TTC549 (cell line): ENCODE results near the gene MT1F.

ENCODE experiments used
- FAIRE-seq: peaks from 2 replicates; lab custom pipeline; 2012; peaks lifted over from hg19 to GRCh38; lab: Jason Lieb, UNC

Gene MT1F

GRCh38 chr16:56625943-56626654, 31.7 kb upstream of the MT1F start:
- no peak for FAIRE-seq

- no peak for FAIRE-seq
Observed at GRCh38 chr16:56626685-56627084, 31.1 kb upstream of the MT1F start.

- no peak for FAIRE-seq
Observed at GRCh38 chr16:56628486-56629350, 29.0 kb upstream of the MT1F start.

- no peak for FAIRE-seq
Observed at GRCh38 chr16:56629531-56629930, 28.2 kb upstream of the MT1F start.

- no peak for FAIRE-seq
Observed at GRCh38 chr16:56630134-56630533, 27.6 kb upstream of the MT1F start.

GRCh38 chr16:56631197-56631596, 26.6 kb upstream of the MT1F start:
- FAIRE-seq: no peak

- FAIRE-seq: no peak
Observed at GRCh38 chr16:56631832-56632155, 26.0 kb upstream of the MT1F start.

- no peak for FAIRE-seq
Observed at GRCh38 chr16:56632156-56632847, 25.5 kb upstream of the MT1F start, which contains the start of gene MT1M. Gene MT1M, plus strand, starts transcription at chr16:56632659. Its CDS starts 73 bp downstream, at chr16:56632732.

GRCh38 chr16:56632848-56633365, 24.9 kb upstream of the MT1F start:
- FAIRE-seq: no peak

GRCh38 chr16:56633535-56633934, 24.2 kb upstream of the MT1F start:
- no peak for FAIRE-seq

- no peak for FAIRE-seq
Observed at GRCh38 chr16:56634715-56635440, 22.9 kb upstream of the MT1F start.

GRCh38 chr16:56635441-56635967, 22.3 kb upstream of the MT1F start:
- no peak for FAIRE-seq

- no peak for FAIRE-seq
Observed at GRCh38 chr16:56636616-56637413, 20.9 kb upstream of the MT1F start.

GRCh38 chr16:56637814-56638750, 19.7 kb upstream of the MT1F start, which contains the start of gene MT1A:
Gene MT1A, plus strand, starts transcription at chr16:56638666. Its CDS starts 73 bp downstream, at chr16:56638739.
- FAIRE-seq: no peak

GRCh38 chr16:56639045-56639444, 18.7 kb upstream of the MT1F start:
- no peak for FAIRE-seq

- FAIRE-seq: no peak
Observed at GRCh38 chr16:56640076-56640475, 17.7 kb upstream of the MT1F start.

- FAIRE-seq: no peak
Observed at GRCh38 chr16:56641166-56641565, 16.6 kb upstream of the MT1F start.

- FAIRE-seq: no peak
Observed at GRCh38 chr16:56643080-56643778, 14.5 kb upstream of the MT1F start.

GRCh38 chr16:56643833-56644232, 13.9 kb upstream of the MT1F start:
- FAIRE-seq: no peak
